AML-193 (cell line): ENCODE data around the gene SSH3.
"Not testable (repeated sequence)": the region's sequence is repeated elsewhere in the genome, so short reads cannot be mapped to it uniquely, and the experiment has no call there.

Source experiments
- DNase-seq, 2 experiments: peaks; one replicate each; lab custom pipeline; 2025; lab: John Stamatoyannopoulos, UW

Gene SSH3

DNA sequence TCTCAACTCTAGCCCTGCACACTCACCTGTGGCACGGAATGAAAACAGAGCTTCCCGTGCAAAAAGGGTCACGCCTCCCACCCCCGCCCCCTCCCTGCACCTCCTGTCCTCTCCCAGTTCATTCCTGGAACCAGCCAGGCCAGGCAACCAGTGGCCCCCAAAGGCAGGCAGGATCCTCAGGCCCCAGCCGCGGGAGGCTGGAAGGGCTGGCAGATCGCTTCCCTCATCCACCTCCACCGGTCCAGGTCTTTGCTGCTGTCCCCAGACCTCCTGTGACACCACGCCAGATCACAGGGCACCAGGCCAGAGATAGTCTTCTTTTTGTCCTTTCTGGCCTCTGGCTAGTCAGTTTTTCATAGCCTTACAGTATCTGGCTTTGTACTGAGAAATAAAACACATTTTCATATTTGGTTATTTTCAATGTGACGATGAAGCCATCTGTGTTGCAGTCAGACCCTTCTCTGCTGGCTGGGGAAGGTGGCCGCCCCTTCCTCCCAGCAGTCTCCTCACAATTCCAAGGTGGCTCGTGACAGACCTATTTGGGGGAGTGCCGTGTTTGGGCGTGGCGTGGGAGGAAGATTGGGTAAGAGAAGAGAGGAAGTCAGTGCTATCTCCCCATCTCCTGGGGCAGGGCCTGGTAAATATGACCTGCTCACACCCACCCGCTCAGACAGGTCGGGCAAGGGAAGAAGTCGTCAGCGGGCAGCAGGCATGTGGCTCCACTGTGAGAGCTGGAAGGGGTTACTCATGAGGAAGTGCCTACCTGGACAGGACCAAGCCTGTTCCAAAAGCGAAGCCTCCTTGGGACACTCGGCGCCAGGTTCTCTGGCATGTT, 9.1 kb downstream of the SSH3 start:
- peak; percentile 35 to 46 for DNase-seq

DNA sequence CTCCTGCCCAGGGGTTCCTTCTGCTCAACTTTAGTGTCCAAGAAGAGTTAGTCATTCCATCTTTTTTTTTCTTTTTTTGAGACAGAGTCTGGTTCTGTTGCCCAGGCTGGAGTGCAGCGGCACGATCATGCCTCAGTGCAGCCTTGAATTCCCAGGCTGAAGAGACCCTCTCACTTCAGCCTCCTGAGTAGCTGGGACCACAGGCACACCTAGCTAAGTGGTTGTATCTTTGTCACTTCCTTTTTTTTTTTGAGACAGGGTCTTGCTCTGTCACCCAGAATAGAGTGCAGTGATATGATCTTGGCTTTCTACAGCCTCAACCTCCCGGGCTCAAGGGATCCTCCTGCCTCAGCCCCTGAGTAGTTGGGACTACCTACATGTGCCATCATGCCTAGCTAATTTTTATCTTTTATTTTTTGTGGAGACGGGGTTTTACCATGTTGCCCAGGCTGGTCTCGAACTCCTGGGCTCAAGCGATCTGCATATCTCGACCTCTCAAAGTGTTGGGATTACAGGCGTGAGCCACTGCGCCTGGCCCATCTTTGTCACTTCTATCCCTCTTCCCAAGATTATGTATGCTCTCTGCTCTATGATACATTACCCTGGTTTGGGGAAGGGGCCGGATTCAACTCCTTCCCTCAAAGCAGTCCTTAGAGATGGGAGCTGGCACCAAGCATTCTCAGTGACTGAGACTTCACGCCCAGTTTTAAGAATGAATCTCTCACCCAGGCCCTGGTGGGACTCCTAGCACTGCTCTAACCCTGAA, 10.0 kb downstream of the SSH3 start:
- DNase-seq = no peak

DNA sequence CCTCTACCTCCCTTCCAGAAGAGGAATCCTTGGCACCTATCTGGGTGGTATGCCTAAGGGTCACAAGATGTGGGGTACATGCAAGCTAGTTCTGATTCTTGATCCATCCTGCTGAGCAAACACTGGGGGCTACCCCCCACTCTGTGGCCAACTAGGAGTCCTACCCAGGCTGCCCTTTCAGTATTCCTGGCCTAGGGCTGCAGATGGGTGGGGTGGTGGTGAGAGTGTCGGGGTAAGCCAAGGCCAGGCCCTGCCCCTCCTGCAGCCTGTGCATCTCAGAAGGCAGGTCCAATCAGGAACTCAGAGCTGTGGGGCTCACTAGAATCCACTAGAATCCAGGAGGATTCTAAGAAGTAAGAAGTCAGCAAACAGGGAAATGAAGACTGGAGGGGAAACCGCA, 10.9 kb downstream of the SSH3 start:
- DNase-seq = no peak

DNA sequence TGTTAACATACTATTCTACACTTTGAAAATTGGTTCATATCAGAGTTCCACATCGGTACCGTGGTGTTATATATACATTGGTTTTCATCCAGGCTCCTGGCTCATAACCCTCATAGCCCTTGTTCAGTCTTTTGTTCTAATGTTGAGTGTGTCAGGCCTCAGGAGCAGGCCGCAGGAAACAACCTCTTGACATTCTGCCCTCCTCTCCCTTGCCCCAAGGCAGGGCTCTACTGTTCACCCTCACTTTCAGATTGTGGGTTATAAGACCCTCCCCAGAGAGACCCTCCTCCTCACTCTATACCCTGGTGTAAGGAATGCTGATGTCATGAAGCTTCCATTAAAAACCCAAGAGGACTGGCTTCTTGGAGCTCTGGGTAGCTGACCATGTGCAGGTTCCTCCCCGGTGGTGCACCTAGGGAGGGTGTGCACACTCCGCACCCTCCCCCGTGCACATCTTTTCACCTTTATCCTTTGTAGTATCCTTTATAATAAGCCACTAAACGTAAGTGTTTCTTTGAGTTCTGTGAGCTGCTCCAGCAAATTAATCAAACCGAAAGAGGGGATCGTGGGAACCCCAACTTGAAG, 12.1 kb downstream of the SSH3 start:
- DNase-seq = no peak

DNA sequence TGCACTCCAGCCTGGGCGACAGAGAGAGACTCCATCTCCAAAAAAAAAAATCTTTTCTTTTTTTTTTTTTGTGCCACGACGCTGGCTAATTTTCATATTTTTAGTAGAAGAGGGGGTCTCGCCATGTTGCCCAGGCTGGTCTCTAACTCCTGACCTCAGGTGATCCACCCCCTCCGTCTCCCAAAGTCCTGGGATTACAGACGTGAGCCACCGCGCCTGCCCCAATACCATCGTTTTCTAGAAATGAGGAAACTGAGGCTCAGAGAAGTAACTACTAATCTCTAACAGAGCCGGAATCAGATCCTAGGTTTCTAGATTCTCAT, 13.5 kb downstream of the SSH3 start:
- DNase-seq = no peak

DNA sequence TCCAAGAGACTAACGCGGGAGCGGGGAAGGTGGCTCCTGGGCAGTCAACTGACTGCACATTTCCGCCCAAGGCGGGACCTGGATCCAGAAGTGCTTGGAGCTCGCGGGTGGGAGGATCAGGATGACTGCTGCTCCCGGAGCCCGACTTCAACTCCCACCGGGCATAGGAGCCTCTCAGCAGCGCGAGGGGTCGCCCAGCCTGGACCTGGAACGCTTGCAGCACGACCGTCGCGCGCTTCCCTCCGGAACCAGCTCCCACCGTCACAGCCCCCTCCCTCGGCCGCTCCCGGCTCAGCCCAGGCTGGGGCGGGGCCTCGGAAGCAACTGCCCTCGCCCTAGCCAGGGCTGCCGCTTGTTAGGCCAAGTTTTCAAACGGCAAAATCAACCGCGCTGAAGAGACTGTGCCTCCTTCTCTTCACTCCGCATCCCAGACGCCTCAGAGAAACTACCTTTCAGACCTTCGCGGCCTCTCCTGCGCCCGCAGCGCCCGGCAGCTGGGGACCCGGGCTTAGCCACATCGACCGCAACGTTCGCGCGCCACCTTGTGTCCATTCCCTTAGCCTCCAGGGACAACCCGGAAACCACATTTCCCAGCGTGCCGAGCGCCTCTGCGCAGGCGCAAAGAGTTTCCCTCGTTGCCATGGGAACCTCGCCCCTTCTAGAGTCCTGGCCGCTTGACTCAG, 14.0 kb downstream of the SSH3 start:
- DNase-seq = peak; percentile 92 to 94

DNA sequence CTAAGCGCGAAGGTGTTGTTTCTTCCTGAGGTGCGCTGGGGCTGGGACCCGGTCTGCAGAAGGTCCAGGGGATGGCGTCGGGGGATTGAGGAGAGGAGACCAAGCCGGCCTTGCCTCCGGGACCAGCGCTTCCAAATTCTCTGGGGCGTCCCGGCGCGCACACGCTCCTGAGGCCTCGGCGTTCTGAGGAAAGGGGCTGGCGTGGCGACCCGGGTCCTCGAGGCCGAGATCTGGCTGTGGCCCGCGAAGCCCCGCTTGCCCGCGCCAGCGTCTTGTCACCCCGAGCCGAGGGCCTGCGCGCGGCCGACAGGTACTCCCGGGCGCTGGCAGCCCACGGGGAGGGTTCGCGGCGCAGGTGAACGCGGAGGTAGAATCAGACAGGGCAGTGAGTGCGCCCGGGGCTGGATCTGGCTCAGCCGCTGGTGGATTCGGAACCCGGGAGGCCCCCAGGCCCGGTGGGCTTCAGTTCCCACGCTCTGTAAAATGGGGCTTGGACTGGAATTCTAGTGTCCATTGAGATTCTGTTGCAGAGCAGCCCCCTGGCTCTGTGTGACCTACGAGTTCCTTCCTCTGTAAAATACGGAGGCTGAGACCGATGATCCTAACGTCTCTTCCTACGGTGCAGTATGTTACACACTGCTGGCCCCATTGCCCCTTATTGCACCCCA, 14.7 kb downstream of the SSH3 start:
- DNase-seq = no peak

DNA sequence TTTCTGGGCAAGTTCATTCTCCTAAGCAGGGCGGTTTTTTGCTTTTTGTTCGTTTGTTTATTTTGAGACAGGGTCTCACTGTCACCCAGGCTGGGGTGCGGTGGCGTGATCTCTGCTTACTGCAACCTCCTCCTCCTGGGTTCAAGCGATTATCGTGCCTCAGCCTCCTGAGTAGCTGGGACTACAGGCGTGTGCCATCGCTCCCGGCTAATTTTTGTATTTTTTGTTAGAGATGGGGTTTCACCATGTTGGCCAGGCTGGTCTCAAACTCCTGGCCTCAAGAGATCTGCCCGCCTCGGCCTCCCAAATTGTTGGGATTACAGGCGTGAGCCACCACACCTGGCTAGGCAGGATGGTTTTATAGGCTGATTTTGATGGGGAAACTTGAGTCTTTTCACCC, 15.5 kb downstream of the SSH3 start:
- not testable (repeated sequence) for DNase-seq

DNA sequence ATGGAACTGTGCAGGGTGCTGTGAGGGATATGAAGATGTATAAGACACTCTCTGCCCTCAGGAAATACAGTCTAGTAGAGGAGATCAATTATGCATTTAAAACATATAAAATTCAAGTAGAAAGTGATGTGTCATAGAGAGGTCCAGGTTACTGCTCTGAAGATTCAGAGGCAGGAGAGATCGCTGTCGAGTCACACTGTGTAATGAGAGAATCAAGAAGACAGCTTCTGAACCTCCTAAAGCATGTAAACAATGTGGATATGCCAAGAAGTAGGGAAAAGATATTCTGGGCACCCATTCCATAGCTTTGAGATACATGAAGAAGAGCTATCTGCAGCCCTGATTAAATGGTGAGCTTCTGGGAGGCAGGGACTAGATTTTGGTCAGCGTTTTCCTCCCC, 16.7 kb downstream of the SSH3 start:
- no peak for DNase-seq

DNA sequence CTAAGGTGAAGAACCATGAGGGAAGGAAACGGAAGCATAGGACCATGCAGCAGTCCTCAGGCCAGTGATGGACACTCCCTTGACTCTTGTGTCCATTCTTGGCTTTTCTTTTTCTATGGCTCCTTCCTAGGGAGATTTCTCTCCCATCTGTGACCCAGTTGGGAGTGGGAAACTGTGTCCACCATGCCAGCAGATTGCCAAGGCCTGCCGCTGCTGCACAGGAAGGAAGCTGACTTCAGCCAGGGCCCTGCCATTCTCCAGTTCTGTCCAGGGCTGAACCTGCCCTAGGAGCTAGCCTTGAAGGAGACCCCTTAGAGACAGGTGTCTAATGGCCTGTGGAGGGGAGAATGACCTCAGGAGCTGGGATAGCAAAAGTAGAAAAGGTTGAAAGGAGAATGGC, 17.4 kb downstream of the SSH3 start:
- no peak for DNase-seq

DNA sequence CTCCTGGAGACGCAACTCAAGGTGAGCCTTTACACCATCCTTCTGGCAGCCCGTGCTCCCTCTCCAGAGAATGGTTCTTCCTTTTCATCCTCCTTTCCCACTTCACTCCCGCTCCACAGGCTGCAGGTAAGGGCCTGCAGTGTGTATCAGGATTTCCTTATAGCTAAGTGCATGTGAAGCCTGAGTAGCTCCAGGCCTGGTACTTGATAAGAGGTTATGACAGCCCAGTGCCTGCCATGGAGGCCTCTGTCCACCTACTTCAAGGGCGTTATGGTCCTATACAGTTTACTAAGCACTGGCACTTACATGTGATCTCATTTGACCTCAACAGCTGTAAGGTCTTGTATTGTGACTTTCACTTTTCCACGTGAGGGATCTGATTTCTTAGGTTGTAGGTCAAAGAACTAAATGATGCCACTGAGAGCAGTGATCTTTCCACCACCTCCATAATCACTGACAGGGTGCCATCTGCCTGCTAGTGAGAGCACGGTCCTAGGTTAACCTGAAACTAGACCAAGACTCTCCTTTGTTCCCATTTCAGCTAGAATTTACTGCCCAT, 18.1 kb downstream of the SSH3 start:
- no peak for DNase-seq

DNA sequence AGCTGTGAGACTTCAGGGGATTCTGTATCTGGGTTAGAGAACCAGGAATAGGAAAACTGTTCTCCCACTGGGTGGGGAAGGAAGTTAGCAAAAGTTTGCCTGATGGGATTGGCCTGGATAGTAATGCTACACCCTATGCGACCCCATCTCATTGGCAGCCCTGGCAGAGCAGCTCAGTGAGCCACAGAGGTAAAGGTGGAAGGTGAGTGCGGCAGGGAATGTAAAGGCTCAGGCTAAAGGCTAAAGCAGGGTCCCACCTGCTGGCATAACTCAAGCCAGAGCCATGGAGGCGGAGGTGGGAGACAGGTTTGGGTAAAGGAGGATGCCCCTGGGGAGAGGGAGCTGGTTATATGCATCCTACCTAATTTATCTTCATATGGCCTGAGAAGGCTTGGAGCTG, 18.7 kb downstream of the SSH3 start:
- DNase-seq = no peak

DNA sequence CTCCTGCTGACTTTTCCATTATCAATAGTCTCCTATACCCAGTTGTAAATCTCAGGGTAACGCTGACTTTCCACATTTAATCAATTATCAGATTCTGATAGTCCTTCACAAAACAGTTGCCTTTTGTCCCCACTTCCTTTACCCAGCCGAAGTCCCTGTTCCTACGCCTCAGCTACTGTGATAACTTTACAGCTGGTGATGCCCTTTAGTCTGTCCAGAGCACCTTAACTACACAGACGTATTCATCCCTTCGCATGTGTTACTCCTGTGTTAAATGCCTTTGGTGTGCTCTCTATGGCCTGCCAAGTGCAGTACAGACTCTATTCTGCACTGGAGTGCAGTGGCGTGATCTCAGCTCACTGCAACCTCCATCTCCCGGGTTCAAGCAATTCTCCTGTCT, 20.2 kb downstream of the SSH3 start:
- DNase-seq = no peak

DNA sequence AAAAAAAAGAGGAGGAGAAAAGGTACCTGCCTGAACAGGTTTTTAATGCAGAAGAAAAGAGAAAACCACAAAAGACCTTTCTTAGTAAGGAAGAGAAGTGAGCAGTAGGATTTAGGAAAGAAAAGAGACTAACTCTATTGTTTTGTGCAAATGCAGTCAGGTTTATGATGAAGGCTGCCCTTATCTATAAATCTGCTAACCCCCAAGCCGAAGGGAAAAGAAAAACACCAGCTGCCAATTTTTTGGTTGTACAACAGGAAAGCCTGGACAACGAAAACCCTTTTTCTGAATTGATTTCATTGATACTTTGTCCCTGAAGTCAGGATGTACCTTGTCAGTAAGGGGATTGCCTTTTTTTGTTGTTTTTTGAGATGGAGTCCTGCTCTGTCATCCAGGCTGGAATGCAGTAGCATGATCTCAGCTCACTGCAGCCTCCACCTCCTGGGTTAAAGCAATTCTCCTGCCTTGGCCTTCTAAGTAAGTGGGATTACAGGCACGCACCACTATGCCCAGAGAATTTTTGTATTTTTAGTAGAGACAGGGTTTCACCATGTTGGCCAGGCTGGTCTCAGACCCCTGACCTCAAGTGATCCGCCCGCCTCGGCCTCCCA, 28.9 kb downstream of the SSH3 start:
- no peak for DNase-seq

DNA sequence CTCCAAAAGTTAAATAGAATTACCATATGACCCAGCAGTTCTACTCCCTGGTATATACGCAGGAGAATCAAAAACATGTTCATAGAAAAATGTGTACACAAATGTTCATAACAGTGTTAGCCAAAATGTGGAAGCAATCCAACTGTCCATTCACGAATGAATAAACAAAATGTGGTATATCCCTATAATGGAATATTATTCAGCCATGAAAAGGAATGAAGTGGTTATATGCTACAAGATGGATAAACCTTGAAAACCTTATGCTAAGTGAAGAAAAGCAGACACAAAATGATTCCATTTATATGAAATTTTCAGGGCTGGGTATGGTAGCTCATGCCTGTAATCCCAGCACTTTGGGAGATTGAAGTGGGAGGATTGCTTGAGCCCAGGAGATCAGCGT, 33.9 kb downstream of the SSH3 start:
- DNase-seq = no peak

DNA sequence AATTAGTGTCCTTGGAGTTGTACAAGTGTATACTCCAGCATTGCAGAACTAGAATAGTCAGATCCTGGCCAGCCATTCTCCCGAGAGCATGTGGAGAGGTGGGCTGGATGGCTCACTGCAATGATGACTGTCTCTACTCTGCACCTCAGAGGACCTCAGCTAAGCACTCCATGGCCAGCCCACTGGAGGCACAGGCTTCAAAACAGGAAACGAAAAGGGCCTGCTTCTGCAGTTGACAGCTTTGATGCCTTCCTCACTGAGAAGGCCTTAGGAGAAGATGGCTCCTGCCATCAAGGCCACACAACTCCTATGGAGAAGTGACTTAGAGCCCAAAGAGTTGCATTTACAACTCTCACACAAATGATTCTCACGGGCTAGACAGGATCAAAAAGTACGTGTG, 40.9 kb downstream of the SSH3 start:
- no peak for DNase-seq

DNA sequence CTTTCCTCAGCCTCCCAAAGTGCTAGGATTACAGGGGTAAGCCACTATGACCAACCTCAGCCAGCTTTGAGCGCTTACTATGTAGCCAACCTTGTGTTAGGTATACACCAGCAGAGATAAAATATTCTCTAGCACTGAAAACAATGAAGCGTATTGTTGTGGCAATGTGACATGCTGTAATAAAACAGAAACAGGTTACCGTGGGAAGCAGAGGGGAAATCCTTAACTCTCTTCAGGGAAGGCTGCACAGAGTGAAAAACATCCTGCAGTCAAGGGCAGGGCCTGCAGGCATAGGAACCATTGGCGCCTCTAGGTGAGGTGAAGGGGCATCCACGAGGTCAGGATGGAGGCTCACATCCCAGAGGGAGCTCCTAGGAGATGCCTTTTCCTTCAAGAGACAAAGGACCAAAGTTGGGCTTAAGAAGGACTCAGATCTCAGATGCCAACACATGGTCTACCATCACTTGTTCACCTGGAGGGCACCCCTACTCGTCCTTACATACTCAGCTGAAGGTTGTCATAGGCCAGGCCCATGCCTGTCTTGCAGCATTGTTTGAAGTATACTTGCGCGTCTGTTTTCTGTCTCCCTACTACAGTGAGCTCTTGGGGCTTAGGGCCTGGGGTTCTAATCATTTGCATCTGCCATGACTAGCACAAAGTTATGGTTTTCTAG, 42.1 kb downstream of the SSH3 start:
- DNase-seq = no peak

DNA sequence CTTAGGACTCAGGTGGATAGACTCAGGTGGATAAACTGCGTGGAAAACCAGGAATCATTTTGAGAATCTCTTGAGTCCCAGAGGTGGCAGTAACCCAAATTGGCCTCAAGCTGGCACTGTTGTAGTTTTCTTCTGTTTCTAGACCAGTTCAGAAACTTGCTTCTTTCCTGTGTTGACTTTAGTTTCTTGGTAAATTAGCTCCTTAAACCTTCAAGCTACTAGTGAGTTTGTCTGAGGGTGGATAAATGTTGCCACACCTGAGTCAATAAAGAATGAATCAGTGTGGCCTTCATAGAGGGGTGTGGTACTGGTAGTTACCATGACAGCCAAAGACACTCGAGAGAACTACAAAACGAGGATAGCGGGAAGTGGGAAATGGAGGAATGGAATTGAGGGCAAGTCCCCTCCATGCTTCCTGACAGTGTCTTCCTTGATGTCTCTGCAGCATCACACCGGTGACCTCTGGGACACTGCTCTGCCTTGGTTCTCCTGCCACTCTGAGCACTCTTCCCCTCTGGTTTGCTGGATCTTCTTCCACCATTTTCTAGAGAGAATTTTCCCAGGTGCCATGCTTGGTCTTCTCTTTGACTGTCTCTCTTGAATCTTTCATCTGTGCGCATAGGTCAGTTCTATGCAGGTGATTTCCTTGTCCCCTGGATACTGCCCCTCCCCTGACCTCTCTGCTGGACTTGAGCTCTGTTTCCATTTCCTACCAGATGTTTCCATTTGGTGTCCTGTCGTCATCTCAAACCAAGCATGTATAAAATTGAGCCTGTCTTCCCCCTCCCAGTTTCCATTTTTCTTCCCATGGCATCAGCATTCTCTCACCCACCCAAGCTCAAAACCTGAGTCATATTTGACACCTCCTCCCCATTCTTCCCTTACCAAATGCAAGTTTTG, 42.8 kb downstream of the SSH3 start:
- peak; percentile 24 to 51 for DNase-seq

DNA sequence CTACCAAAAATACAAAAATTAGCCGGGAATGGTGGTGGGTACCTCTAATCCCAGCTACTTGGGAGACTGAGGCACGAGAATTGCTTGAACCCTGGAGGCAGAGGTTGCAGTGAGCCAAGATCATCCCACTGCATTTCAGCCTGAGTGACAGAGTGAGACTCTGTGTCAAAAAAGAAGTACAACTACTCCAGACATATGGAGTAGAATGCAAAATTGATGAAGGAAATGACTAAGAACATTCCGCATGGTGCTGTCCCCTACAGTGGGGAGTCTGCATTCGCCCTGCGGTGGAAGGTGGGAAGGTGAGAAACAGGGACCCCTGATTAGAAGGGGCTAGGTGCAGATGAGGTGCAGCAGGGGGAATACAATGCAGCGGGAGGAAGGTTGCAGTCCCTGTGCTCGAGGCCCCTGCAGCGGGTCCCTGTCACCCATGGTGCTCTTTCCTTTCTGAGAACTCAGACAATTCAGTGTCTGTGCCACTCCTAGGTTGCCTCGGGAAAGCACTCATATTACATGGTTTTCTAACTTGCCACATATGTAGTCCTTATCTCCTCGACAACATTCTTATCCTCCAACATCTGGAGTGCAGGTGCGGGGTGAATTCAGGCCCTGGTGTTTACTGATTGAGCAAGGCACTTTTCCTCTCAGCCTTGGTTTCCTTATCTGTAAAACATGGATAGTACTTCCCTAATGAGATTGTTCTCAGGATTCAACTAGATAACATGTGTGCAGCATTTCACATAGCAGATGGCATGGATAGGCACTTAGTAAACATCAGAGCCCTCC, 44.8 kb downstream of the SSH3 start:
- no peak for DNase-seq
